GM19463 (cell line): ENCODE results near the gene ENPP1.

ENCODE experiments used
- ATAC-seq: cut with Tn5 transposase; IDR thresholded peaks from one replicate; pipeline ENCODE4 v1.9.1; 2021; ENCODE audit warnings: mild to moderate bottlenecking, moderate library complexity; ENCODE audit not compliant: unreplicated experiment

ENPP1 gene

DNA sequence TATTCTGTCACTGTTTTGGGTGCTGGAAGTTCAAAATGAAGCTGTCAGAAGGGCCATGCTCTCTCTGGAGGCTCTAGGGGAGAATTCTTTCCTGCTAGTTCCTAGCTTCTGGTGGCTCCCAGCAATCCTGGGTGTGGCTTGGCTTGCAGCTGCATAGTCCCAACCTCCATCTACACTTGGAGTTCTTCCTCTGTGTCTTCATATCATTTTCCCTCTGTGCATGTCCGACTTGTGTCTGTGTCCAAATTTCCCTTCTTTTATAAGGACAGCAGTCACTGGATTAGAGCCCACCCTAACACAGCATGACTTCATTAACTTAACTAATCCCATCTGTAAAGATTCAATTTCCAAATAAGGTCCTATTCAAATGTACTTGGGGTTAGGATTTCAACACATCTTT is 23.3 kb upstream of the ENPP1 start:
- ATAC-seq, result no peak

DNA sequence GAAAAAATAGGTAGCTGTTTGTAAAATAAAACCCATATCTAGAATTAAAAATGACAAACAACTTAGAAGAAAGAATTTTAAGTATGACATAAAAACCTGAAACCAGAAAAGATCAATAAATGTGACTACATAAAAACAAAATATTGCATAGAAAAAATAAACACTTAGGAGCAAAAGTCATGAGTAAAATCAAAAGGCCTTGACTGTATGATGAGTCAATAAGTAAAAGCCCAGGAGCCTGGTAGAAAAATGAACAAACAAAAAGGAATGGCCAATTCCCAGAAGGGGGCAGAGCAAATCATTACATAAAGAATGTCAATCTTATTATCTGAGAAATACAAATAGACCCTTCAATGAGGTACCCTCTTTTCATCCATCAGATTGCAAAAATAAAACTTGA is 20.7 kb upstream of the ENPP1 start:
- ATAC-seq, result no peak

DNA sequence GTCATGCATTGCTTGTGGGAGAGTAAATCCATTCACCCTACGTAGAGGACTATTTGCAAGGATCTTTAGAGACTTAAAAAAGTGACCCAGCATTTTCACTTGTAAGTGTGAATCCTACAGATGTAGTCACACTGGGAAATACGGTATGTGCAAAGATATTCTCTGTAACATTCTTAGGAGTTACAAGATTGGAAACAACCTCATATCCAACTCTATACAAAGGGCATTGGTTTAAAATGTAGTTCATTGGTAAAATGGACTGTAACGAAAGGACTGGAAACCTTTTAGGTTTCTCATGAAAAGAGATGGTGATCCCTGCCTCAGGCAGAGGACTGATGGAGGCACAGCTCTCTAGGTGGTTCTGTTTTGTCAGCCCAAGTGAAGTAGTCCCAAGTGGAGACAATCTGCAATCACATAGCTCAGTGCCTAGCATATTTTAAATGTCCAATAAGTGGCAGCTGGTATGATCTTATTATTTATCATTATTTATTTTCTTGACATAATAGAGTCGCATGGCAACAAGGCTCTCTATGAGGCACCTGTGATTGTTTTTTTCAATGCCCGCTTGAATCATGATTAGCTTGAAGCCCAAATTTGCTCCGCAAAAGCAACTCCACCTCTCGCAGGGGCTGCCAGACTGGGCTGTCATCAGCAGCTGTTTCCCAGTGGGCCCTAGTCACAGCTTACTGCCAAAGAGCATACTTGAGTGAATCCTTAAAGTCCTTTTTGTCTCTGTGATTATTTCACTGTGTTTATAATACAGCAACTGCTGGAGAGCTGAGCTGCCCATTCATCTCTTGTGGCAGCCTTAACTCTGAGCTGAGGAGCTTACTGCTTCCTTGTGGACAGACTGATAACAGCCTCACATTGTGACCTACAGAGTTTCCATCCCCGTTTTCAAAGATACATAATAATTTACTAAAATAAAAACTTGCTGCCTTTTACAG is 19.8 kb upstream of the ENPP1 start:
- ATAC-seq, result no peak

DNA sequence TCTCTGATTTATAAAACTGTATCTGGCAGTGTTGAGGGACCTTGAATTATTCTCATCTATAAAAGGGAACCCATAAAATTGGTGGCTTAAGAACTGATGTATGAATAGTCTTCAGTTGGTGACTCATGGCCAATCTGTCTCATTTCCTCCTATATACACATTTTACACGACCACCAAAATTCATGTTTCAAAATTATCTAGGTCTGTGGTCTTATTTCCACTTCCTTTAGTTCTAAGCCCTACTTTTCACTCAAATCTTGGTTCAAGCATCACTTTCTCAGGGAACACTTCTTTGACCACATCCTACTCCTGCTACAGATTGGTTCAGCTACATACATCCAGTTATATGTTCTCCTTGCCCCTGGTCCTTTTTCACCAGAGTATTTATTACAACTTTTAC is 18.6 kb upstream of the ENPP1 start:
- ATAC-seq, result no peak

DNA sequence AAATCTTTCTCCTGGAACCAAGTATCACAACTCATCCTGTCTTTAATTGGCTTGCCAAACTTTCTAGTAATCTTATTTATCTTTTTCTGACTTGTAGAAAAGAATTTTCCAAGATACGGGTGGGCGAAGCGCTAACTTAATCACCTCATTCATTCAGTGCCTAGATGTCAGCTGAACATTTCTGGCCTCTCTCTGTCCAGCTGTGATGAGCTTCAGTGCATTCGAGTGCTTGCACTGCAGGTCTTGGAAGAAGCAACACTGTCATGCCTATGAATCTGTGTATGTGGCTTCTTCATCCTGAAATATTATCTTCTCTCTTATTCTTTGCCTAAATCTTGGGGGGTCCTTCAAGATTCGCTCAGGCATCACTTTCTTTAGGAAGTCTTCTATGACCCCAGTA is 16.3 kb upstream of the ENPP1 start:
- ATAC-seq, result no peak

DNA sequence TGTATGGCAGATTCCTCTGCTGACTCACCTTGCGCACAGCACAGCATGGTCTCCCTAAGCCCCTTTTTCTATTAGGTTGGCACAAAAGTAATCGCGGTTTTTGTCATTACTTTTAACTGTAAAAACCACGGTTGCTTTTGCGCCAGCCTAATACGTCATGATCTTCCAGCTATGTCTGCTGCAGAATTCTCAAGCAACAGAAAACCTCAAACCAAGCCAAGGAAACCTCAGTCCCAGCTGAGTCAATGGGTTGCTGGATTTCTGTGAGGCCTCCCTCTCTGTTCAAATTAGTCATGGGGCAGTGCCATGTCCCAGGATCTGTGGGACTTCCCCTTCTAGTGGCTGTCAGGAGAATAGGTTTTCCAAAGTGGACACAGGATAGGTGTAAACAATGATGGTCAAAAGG is 15.7 kb upstream of the ENPP1 start:
- no peak for ATAC-seq

DNA sequence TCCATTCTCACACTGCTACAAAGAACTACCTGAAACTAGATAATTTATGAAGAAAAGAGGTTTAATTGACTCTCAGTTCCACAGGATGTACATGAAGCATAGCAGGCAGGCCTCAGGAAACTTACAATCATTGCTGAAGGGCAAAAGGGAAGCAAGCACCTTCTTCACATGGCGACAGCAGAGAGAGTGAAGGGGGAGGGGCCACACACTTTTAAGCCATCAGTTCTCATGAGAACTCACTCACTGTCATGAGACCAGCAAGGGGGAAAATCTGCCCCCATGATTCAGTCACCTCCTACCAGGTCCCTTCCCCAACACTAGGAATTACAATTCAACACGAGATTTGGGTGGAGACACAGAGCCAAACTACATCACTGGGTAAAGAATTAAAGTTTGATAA is 12.5 kb upstream of the ENPP1 start:
- ATAC-seq, result no peak

DNA sequence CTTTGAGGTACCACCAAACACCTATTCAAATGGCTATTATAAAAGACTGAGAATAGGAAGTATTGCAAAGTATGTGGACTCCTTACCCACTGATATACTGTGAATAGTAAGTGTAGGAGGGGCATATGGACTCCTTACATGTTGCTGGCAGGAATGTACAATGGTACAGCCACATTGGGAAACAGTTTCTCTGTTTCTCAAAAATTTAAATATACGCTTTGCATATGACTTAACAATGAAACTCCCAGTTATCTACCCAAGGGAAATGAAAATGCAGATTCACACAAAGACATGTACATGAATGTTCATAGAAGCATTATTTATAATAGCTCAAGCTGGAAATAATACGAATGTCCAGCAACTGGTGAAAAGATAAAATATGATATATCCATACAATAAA is 5.5 kb upstream of the ENPP1 start:
- no peak for ATAC-seq

DNA sequence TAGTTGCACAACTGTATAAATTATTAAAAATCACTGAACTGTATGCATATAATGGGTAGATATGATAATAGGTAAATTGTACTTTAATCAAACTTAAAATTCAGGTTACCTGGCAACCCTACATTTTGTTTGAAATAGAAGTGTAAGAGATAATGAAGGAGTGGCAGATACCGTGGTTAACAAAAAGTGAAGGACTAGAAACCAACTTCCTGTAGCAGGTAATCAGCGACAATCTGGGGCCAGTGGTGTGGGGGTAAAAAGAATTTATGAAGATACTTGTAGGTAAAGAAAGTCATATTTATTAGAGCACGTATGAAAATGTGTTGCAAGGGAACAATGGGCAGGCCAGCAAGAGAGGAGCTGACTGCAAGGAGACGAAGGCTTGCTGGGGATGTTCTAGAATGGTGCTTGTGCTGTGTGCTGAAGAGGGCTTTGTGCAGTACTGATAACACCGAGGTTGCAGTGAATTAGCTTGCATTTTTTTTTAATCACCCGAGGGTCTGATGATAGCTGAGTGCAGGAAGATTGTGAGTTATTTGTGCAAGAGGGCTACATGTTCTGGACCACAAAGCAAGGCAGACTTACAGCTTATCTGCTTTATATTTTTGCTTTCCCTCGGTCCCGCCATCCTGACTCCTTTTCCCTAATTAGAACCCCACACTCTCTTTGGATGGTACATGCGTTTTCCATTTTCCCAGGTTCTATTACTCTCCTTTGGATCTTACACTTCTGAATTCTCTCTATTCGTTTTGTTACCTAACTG is 4.6 kb upstream of the ENPP1 start:
- no peak for ATAC-seq

DNA sequence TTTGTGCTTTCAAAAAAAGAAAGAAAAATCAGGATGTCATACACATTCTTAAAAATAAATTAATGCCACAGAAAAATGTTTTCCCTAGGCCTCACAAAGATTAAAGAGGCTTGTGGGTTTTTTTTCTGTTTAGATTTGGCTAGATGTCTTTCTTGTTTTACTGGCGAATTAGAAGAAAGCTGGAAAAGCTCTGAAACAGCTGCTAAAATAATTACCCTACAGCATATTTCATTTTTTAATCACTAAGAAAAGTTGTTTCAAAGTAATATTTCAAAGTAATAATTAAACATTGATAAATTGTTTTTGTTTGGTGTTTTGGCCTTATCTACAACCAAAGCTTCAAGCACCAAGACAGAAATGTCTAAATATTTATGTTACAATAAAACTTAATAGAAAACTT is 3.7 kb upstream of the ENPP1 start:
- ATAC-seq, result no peak

DNA sequence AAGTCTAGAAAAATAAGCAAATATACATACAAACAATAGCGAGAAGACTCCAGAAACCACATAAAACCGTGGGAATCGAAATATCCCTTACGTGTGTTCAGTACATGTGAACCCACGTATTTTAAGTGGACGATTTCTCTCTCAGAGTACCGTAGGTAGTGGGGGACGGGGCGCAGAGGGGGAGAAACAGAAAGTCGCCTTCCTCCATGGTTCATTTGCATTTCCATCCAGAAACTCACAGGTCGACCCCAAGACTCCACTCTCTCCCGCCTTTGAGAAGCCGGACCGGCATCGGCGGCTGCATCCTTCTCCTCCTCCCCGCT is 538 bp upstream of the ENPP1 start:
- ATAC-seq, result no peak

DNA sequence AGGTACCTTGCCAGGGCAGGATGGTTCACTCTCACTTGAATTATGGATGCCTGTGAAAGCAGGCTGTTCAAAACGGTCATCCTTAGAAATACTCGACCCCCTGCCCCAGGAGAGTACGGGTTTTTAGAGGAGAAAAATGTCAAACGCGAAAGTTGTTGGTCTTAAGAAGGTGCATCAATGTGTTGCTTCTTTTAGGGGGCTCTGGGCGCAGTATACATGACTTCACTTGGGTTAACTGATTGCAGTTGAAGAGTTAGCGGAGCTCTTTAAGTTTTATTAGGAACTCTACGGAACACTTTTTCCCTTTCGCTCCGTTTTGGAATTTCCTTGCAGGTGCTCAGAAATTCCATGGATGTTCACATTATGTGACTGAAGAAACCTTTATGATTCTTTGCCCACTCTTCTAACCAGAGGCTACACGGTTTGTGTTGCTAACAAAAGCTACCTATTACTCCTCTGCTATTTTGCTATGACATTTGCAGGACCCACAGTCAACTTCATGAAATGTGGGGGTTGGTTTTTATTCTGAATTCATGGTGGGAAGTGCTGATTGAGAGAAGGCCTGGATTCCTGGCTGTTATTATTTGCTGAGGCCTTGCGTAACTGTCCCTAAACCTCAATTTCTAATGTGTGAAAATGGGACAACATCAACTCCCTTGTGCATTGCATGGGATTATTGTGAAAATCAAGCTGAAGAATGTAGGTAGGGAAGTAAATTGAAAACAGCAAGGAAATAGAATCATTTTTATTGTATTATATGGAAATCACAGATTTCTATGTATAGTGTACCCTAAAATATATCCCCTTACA is 845 bp downstream of the ENPP1 start:
- no peak for ATAC-seq

DNA sequence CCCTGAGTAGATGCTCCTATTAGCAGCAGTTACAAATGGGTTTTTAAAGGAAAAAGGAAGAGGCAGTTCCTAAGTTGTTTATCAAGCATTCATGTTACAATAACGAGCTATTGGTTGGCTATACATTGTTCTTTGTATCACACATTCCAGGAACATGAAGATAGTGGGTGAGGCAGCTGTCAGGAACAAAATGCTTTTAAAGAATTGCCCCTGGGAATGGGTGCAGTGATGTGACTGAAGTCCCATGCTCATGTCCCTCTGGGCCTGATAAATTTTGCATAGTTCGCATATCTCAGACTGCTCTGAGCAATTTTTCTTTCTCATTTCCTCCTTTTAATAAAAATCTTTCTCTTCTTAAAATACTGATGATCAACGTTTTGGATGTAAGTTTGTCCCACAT is 3.7 kb downstream of the ENPP1 start:
- ATAC-seq, result no peak

DNA sequence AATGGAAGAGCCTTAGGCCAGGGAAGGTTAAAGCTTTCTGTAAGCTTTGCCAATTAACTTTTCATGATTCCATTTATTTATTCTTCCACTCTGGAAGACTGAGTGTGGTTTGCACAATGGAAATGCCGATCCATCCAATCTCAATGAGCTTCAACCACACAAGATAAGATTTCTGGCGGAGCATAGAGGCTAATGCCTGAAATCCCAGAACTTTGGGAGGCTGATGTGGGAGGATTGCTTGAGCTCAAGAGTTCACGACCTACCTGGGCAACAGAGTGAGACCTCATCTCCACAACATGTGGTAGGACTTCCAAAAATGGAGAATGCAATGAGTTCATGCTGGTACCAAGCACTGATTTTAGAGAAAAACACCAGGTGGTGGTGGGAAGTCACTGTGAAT is 6.2 kb downstream of the ENPP1 start:
- no peak for ATAC-seq

DNA sequence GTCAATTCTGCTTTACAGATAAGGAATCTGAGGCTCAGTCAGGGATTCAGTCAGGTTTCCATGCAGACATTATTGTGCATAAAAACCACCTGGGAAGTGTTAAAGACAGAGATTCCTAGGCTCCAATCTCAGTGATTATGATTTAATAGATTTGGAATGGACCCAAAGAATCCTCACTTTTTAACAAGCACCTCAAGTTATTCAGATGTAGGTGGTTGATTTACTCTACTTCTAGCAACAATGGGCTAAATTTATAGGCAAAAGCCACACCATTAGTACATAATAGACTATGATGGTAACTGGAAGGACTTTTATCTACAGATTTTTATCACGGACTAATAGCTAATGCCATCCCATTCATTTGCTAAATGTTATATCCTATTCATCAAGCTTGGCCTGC is 9.0 kb downstream of the ENPP1 start:
- ATAC-seq, result no peak

DNA sequence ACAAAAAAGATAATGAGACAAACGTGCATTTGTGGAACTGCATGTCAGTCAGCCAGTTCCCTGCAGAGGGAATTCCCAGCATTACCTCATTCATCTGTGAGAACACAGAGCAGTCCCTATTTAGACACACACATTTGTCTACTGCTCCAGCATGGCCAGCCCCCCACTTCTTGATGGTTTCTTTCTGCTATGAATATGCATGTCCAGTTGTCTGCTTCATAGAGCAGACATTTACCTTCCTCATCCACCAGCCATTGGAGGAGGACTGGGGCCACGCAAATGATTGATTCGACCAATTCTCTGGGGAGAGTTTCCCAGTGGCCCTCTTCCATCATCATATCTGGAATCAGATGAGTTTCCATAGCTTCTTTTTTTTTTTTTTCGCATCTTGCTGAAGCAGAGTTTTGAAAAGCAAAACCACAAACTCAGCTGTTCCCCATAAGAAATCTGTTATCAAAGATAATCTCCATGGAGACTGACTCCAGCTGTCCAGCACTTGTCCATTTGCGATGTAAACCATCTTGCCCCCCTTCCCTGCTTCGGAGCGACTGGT is 11.8 kb downstream of the ENPP1 start:
- no peak for ATAC-seq

DNA sequence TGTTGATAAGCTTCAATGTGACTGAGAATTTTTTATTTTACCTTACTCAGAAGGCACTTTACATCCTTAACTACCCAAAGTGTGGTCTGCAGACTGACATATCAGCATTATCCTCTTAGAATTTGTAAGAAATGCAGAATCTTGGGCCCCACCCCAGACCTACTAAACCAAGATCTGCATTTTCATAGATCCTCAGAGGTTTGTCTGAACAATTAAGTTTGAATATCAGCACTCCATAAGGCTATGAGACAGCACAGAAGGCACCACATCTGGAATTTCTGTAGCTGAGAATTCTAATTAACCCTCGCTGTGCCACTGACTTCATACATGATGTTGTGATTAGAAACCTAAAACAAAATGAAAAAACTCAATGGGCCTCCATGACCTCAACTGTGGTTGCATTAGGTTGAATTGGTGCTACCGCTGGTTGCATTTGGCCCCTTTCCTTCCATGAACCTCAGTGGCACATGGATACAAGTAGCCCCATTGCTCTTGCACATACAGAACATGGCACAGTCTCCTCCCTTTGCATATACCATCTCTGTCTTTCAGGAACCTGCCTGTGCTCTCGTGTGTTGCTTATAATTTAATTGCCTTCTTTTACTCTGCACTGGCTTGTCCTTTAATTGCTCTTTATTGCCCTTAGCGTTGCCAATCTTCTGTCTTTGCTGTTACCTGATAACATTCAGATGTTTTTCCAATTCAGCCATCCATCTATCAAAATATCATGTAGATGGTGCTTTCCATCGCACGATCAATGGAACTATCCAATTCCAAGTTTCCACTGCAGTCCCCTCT is 13.4 kb downstream of the ENPP1 start:
- no peak for ATAC-seq

DNA sequence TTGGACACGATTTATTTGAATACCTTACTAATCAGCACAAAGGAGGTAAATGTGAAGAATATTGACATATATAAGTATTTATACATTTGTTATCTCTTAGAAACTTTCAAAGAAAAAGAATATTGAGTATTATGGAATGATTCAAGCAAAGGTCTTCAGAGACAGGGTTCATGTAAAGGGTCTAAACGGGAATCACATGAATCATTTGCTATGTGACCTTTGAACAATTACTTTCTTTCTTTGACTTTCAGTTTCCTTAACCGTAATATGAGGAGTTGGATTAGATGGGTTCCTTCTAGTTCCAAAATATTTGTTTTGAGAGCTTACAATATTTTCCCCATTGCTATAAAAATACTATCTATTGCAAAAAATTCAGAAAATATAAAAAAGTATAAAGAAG is 14.3 kb downstream of the ENPP1 start:
- no peak for ATAC-seq

DNA sequence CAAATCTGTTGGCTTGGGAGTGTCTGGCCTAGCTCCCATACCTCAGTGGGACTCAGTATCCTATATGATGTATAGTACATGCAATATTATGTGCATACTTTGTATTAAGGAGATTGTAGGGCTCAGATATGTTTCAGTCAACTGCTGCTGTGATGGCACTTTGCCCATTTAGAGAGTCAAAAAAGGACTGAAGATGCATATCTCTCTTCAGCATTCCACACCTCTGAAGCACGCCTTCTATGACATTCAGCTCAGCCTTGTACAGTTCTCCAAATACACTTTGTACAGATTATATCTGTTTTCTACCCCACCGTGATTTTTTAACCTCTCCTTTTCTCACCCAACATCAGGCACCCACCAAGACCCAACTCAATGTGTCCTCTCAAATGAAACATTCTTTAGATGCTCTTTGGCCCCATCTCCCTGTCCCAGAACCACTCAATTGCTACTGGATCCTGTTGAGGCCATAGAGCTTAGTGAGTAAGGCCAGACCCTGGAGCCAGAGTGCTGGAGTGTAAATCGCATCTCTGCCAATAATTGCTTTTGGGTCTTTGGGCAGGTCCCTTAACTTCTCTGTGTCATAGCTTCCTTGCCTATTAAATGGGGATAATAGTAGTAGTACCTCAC is 15.6 kb downstream of the ENPP1 start:
- no peak for ATAC-seq

DNA sequence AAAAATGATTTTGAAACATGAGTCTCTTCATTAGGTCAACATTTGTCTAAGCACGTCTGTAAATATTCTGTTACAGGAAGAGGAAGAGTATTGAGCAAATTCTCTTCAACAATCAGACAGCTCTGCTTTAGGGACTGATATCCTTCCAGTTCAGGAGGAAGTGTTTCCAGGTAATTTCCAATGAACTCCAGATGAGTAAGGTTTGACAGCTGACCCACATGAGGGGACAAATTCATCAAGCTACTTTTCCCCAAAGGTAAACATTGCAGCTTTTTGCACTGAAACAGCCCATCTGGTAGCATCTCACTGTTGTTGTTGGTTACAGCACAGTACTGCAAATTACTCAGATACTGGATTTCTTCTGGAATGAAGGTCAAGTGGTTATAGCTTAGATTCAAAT is 18.1 kb downstream of the ENPP1 start:
- no peak for ATAC-seq
